NOMO-1 treated with dmso at 0.1 percent for 144 hours (cell line): Measurements from ENCODE around the gene NOXO1.
"Not testable (repeated sequence)": the region's sequence is repeated elsewhere in the genome, so short reads cannot be mapped to it uniquely, and the experiment has no call there.

Source experiments
- DNase-seq: peaks from one replicate; lab custom pipeline; 2025; ENCODE audit not compliant: unreplicated experiment; lab: John Stamatoyannopoulos, UW

The NOXO1 gene

GRCh38 chr16:1942810-1943726 is 38.2 kb downstream of the NOXO1 start, which contains the start of gene MSRB1:
Gene MSRB1 (minus strand): TSS chr16:1943199. CDS start chr16:1943156, 43 bp downstream.
- DNase-seq = peak; percentile 98

- peak; percentile 55 for DNase-seq
Measured at GRCh38 chr16:1942047-1942809, 39.0 kb downstream of the NOXO1 start.

DNA sequence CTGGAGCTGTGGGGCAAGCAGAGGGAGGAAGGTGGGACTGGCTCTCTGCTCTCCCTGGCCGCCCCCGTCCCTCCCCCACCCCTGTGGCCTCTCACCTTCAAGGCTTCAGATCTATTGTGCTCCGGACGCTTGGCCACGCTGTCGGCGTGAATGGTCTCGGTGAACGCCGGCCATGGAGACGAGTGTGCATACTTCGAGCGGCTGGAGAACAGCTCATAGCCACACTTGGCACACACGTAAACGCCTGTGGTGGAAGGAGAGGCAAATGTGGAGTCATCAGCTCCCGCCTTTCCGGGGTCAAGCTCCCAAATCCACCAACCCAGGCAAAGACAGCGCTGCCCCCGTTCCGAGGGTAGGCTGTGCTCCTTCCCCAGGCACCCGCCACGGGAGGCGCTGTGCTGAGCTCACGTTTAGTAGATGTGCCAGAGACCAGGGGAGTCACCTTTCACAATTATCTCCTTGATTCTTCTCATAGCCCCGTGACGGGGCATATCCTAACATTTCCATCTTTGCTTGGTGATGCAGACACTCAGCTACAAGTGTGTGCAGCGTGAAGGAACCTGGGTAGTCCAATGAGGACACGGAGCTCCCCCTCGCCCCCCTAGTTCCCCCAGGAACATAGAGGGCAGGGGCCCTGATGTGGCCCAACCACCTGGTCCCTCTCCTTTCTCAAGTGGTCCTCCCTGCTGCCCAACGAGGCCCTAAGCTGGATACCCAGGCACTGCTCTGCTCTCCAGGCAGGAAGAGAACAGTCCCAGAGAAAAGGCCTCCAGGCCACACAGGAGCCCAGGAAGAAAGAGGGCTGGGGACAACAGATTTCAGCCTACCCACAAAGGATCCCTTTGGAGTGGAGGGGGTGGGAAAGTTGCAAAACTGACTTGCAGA is 39.9 kb downstream of the NOXO1 start:
- DNase-seq = peak; percentile 36

DNA sequence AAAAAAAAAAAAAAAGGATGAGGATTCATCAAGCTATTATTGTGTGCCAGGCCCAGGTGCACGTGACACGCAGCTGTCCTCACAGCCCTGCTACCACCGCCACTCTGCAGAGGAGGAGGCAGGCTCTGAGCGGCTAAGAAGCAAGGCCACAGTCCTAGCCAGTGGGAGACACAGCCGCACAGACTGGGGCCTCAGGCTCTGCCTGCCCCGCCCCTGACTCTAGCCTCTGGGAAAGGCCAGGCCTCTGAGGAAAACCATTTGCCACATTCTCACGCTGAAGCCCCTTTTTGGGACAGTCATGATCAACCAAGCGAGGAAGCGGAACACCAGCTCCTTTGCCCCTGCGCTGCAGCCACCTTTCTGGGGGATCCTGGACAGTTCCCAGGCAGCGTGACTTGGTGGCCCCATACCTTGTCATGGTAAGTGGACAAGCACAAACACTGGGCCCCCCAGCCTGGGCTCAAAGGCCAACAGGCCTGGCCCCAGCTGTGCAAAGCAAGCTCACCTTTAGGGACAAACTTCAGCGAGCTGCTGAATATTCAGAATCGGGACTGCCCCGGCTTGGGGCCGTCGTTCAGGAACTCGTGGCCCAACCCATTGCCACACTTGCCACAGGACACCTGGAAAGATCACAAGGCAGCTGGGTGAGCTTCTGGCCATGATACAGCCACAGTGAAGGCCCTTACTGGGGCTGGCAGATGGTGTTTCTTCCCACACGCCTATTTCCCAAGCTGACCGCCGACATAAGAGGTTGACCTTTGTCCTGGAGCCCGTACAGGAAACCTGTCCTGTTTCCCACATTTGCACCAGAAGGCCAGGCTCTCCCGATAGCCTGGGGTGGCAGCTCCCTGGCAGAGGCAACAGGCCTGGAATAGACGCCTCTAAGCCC is 40.8 kb downstream of the NOXO1 start:
- DNase-seq = no peak

DNA sequence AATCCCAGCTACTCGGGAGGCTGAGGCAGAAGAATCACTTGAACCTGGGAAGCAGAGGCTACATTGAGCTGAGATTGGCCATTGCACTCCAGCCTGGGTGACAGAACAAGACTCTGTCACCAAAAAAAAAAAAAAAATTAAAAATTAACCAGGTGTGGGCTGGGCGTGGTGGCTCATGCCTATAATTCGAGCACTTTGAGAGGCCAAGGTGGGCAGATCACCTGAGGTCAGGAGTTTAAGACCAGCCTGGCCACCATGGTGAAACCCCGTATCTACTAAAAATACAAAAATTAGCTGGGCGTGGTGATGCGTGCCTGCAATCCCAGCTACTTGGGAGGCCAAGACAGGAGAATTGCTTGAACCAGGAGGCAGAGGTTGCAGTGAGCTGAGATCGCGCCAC is 41.4 kb downstream of the NOXO1 start:
- DNase-seq = not testable (repeated sequence)

DNA sequence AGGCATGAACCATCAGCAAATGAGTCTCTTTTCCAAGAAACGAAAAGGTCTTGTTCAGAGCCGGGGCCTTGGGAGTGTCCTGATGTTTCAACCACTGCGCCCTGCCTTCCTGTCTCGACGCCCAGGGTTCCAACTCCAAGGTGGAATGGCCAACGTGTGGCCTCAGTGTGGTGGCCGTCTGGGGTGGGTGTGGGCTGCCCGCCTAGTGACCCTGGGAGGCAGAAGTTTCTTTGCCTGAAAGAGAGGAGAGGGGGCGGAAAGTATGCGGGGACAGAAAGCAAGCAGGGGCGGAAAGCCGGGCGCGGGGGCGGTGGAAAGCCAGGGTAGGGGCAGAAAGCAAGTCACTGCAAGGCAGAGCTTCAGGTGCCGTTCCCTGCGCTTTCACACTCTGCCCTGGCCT is 42.4 kb downstream of the NOXO1 start:
- DNase-seq = no peak

- DNase-seq = peak; percentile 89
Measured at GRCh38 chr16:1938316-1938715, 43.0 kb downstream of the NOXO1 start.

- no peak for DNase-seq
Measured at GRCh38 chr16:1936945-1937479, 44.3 kb downstream of the NOXO1 start.

GRCh38 chr16:1933097-1933661 is 48.1 kb downstream of the NOXO1 start:
- DNase-seq = no peak

DNA sequence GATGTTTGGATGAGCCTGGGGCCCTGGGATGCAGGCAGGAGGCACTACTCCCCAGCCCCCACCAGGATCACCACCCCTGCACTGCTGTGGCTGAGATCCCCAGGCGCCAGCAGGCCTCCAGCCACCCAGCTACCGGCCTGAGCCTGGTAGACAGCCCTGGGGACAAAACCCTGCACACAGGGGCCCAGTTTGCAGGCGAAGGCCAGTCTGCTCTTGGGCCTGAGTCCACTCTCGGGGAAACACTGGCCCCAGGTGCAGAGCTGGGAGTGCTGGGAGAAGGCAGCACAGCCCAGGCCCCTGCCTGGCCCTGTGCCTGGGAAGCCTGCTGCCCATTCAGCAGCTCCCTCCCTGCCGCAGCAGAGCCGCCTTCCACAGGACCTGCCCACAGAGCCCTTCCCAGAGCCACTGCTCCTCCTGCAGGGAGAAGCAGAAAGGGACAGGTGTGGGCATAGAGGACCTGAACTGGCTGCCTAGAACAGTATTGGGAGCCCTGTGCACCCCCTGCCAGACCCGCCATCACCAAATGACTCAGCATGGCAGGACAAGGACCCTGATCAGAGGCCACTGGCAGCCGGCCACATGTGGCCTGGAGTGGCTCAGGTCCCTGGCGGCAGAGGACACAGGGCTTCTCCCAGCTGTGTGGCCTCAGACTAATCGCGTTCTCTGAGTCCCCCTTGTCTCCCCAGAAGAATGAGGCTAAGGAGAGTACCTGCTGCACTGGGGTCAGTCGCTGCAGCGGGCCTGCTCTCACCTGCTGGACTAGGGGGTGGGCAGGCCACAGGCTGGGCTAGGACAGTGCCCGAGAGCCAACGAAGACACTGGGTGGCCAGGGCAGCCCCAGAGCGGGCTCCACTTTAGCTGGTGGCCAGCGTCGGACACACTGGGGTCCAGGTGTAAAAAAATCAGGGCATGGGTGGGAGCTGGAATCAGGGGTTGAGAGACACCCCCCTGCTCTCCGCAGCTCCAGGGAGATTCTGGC is 48.9 kb downstream of the NOXO1 start:
- DNase-seq = no peak

DNA sequence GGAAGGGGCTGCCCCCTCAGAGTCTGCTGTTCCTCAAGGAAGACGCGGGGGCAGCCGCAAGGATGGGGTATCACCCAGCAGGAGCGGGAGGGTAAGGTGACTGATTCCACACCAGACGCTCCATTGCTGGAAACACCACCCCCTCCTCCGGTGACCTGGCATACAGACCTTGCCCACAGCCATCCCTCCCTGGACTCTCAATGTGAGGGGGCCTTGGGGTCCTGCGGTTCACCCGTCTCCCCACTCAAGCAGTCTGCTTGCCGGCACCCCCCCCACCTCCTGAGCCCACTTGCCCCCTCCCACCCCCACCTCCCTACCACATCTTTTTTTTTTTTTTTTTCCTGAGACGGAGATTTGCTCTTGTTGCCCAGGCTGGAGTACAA is 50.9 kb downstream of the NOXO1 start:
- no peak for DNase-seq

GRCh38 chr16:1929578-1930337 is 51.5 kb downstream of the NOXO1 start:
- DNase-seq = peak; percentile 79

DNA sequence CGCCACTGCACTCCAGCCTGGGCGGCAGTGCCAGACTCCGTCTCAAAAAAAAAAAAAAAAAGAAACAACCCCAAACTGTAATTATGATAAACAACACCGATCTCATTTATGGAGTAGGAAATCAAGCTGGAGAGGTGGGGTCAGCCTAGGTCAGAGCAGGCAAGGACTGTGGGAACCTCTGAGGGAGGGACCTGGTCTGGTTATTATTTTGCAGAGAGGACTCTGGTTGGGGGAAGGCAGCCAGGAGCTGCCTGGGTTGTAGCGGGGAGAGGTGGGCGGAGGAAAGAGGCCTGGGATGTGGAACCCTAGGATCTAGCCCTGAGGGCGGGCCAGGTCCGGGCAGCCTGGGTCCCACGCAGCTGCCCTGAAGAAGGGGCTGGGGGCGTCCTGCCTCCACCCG is 52.2 kb downstream of the NOXO1 start:
- peak; percentile 23 for DNase-seq
